Upper lobe of left lung (tissue), 6 donors: ENCODE measurements around the gene DSCAM. TPM values are rescaled to one million over a fixed set of nuclear protein-coding genes. Genes with fewer than 3 reads are reported as not detected.

ENCODE experiments used
- ATAC-seq, 2 donors: fragments of 200-7000 bp; cut with Tn5 transposase; one replicate each; pipeline ENCODE4 v1.9.1; 2022; ENCODE audit warnings: mild to moderate bottlenecking in 2 of 2, moderate library complexity in 2 of 2; ENCODE audit not compliant: low FRiP score in 2 of 2
- DNase-seq, 2 donors: peaks; one replicate each; pipeline ENCODE4 v3.0.0-alpha.2; 2019 to 2020
- H3K27ac ChIP-seq, 4 donors: fragments of 200-600 bp; sonication (generic); one replicate each; pipeline ENCODE4 v1.5.1; 2016 to 2019
- H3K27me3 ChIP-seq, 4 donors: fragments of 200-600 bp; sonication (generic); one replicate each; pipeline ENCODE4 v1.5.1; 2017 to 2019
- H3K36me3 ChIP-seq, 4 donors: fragments of 200-600 bp; sonication (generic); one replicate each; pipeline ENCODE4 v1.5.1; 2016 to 2019
- H3K4me1 ChIP-seq, 4 donors: fragments of 200-600 bp; sonication (generic); one replicate each; pipeline ENCODE4 v1.5.1; 2018 to 2019
- H3K4me3 ChIP-seq, 4 donors: fragments of 200-600 bp; sonication (generic); one replicate each; pipeline ENCODE4 v1.5.1; 2017 to 2019; ENCODE audit warnings: mild to moderate bottlenecking in 2 of 4, moderate library complexity in 1 of 4
- H3K9me3 ChIP-seq, 4 donors: fragments of 200-600 bp; sonication (generic); one replicate each; pipeline ENCODE4 v1.5.1; 2018 to 2019
- EP300 ChIP-seq, 4 donors: sonication (generic); formaldehyde crosslinking; IDR thresholded peaks; one replicate each; pipeline ENCODE4 v1.5.1; 2017; ENCODE audit warnings: antibody characterized with exemption in 4 of 4, control low read depth in 2 of 4
- POLR2A ChIP-seq, 4 donors: fragments of 450-650 bp; IDR thresholded peaks; one replicate each; pipeline ENCODE4 v1.5.1; 2016 to 2017; ENCODE audit warnings: antibody characterized with exemption in 4 of 4, mild to moderate bottlenecking in 2 of 4
- POLR2AphosphoS5 ChIP-seq, 2 donors: sonication (generic); formaldehyde crosslinking; IDR thresholded peaks; one replicate each; pipeline ENCODE4 v1.5.1; 2017; ENCODE audit warnings: antibody characterized with exemption in 2 of 2
- WGBS, 2 donors: methylation state at CpG; one replicate each; pipeline ENCODE4 v1.1.5; 2017 to 2018; 5-methylcytosine and 5-hydroxymethylcytosine counted together
- total RNA-seq, 6 donors: library from RNA; depleted of rRNA in 4 of 6; stranded (reverse); fragments of >200 nt in 4 of 6; gene quantifications; one replicate each; pipeline versions ENCODE4 v1.1.0 to v1.2.1, GENCODE V29; 2016 to 2021
- TF ChIP-seq, protein P1 (sequence below), 6 experiments: fragments of 450-650 bp in 4 of 6; fragments of 200-600 bp in 2 of 6; sonication (generic) in 2 of 6; IDR thresholded peaks; one replicate each; pipeline ENCODE4 v1.5.1; 2016 to 2019; ENCODE audit warnings: antibody characterized with exemption in 6 of 6
- donor health status: DM: no; HTN: no; CAD: no; lungs with moderate emphysema.
- donor health status: DM: no; HTN: yes; CAD: no; lungs with severe emphysema.

DSCAM gene
- total RNA-seq, 6 donors from 2014 or later, result under 0.01 to 0.61 (median 0.26) TPM; not detected in 1

DNA sequence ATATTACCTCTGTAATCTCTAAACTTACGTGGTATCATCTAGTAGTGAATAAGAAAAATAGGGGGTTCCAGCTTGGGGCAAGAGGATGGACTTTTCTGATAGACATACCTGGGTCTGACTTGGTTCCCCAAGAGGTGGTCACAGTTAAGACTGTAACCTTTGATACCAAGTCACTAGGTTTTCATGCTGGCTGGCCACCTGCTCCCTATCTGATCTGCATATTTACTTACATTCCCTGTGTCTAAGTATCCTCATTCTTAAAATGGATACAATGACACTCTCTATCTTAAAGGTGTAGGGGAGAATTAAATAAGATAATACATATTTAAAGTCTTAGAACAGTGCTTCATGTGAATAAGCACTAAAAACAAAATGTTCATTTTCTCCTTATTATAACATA lies 312.1 kb downstream of the DSCAM start:
- no peaks in the 10 kb centered on the region for H3K27me3 ChIP-seq
- ATAC-seq (no peak), DNase-seq (no peak)
- no peak overlapping the region for H3K27ac ChIP-seq
- no peak overlapping the region for H3K4me3 ChIP-seq
- no peaks in the 10 kb centered on the region for H3K4me1 ChIP-seq
- H3K36me3 ChIP-seq, result no peaks in the 10 kb centered on the region
- H3K9me3 ChIP-seq, result no peaks in the 10 kb centered on the region
- 87 to 91% methylated on average over 1 of the region's 1 CpG for WGBS, 2 donors
- no peak for TF ChIP-seq POLR2AphosphoS5 (IDR thresholded peaks at IDR 0.05)
- TF ChIP-seq, protein P1, sequence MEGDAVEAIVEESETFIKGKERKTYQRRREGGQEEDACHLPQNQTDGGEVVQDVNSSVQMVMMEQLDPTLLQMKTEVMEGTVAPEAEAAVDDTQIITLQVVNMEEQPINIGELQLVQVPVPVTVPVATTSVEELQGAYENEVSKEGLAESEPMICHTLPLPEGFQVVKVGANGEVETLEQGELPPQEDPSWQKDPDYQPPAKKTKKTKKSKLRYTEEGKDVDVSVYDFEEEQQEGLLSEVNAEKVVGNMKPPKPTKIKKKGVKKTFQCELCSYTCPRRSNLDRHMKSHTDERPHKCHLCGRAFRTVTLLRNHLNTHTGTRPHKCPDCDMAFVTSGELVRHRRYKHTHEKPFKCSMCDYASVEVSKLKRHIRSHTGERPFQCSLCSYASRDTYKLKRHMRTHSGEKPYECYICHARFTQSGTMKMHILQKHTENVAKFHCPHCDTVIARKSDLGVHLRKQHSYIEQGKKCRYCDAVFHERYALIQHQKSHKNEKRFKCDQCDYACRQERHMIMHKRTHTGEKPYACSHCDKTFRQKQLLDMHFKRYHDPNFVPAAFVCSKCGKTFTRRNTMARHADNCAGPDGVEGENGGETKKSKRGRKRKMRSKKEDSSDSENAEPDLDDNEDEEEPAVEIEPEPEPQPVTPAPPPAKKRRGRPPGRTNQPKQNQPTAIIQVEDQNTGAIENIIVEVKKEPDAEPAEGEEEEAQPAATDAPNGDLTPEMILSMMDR (IDR thresholded peaks at IDR 0.05), result no peak
- no peak for TF ChIP-seq EP300 (IDR thresholded peaks at IDR 0.05)

DNA sequence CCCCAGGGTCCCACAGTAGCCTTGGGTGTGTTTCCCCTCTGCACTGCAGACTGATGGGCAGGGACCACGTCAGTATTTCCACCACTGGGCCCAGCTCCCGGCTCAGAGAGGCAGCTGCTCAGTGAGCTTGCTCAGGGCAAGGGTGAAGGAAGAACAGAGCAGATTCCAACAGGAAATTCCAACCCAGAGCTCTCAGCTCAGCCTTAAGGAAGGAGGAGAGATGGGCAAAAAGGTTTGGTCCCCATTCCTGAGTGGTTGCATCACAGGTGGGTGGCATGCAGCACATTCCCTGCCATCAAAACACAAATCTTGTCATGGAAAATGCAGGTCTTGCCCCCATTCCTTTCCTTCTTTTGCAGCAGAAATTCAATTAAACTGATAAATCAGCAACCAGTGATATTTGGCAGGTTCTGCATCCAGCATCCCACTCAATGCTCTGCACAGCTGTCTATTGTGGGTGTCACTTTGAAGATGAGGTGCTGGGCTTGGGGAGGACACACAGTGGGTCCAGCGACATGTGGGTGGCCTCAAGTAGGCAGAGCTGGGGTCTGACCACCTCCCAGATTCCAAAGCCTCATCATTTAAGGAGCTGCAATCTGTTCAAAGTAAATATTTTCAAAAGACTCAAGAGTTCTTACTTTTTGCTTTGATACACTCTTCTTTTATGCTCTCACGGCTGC lies 315.4 kb downstream of the DSCAM start:
- ATAC-seq (no peak), DNase-seq (no peak)
- TF ChIP-seq, protein P1 (IDR thresholded peaks at IDR 0.05), result no peak
- TF ChIP-seq EP300 (IDR thresholded peaks at IDR 0.05) (no peak), POLR2AphosphoS5 (IDR thresholded peaks at IDR 0.05) (no peak), POLR2A (IDR thresholded peaks at IDR 0.05) (no peak)
- Histone ChIP-seq H3K27me3 (no peaks in the 10 kb centered on the region), H3K9me3 (peaks cover 0 to 14% (median 12%) of the 10 kb centered on the region in 4 donors), H3K4me3 (no peak overlapping the region), H3K27ac (no peak overlapping the region), H3K36me3 (no peaks in the 10 kb centered on the region), H3K4me1 (no peaks in the 10 kb centered on the region)
- 44 to 51% methylated on average over 4 of the region's 4 CpGs for WGBS, 2 donors

DNA sequence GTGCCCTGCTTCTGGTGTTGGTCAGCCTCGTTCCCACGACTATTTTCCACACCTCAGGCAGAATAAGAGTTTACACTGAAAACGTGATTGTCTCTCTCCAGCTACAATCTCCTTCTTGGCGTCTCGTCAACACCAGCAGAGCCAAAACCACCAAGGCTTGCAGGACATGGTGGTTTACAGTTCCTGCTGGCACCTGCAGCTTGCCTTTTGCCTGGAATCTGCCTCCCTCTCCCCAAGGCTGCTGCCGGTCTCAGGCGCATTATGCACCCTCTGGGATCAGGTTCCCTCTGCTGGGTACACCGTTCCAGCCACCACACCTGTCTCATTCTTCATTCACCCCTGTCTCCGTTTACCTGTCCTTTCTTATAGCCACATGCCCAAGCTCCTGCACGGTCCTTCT lies 315.9 kb downstream of the DSCAM start:
- ATAC-seq, result no peak
- Histone ChIP-seq H3K36me3 (no peaks in the 10 kb centered on the region), H3K27me3 (no peaks in the 10 kb centered on the region), H3K4me1 (no peaks in the 10 kb centered on the region), H3K4me3 (no peak overlapping the region), H3K9me3 (peaks cover 0 to 14% (median 12%) of the 10 kb centered on the region in 4 donors), H3K27ac (no peak overlapping the region)
- TF ChIP-seq POLR2A (IDR thresholded peaks at IDR 0.05), result no peak
- no peak for TF ChIP-seq EP300 (IDR thresholded peaks at IDR 0.05)
- TF ChIP-seq POLR2AphosphoS5 (IDR thresholded peaks at IDR 0.05), result no peak
- TF ChIP-seq, protein P1 (IDR thresholded peaks at IDR 0.05), result no peak
- WGBS, 2 donors, result 87 to 89% methylated on average over 10 of the region's 10 CpGs
- no peak for DNase-seq

DNA sequence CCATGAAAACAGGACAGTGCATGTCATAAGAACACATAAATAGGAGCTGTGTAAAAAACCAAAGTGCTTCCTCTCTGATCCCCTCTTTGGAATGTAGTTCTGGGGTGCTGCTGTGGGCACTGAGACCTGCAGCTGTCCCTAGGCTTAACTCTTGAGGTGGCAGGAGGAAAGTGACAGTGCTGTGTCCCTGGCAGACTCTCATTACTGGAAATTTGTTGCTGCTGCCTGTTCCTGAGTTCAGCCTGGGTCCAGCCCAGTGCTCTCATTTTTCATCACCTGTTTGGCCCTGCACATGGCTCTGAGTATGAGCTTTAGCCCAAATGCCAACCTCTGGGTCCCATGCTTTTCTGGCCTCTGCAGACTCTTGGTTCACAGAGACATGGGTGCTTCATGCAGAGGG lies 329.3 kb downstream of the DSCAM start:
- DNase-seq, result no peak
- no peak for TF ChIP-seq POLR2AphosphoS5 (IDR thresholded peaks at IDR 0.05)
- no peak for TF ChIP-seq POLR2A (IDR thresholded peaks at IDR 0.05)
- TF ChIP-seq, protein P1 (IDR thresholded peaks at IDR 0.05), result no peak
- no peak for TF ChIP-seq EP300 (IDR thresholded peaks at IDR 0.05)
- ATAC-seq, result no peak

DNA sequence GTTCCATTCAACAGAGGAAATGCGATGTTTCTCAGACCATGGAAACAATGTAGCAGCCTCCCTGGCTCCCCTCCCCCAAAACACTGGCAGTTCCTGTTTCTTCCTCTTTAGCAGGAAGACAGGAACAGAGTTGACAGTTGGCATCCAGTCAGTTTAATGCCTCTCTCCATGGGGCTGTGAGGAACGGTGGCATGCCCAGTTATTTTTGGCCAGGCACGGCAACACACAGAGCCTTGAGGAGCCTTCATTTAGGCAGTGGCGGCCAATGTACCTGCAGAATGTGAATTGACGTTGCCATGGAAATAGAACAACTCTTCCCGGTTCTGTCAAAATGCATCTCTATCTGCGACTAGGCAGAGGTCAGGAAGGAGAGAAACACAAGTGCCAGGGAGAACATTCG lies 330.6 kb downstream of the DSCAM start:
- no peak overlapping the region for H3K4me3 ChIP-seq
- peaks cover 0 to 6% (median 2%) of the 10 kb centered on the region in 4 donors for H3K4me1 ChIP-seq
- H3K27me3 ChIP-seq, result no peaks in the 10 kb centered on the region
- no peaks in the 10 kb centered on the region for H3K36me3 ChIP-seq
- H3K9me3 ChIP-seq, result no peaks in the 10 kb centered on the region
- WGBS, 2 donors, result 17 to 19% methylated on average over 8 of the region's 8 CpGs
- ATAC-seq (no peak), DNase-seq (no peak)
- TF ChIP-seq, protein P1 (IDR thresholded peaks at IDR 0.05), result no peak
- no peak overlapping the region for H3K27ac ChIP-seq

More for the DNA sequence above, 329.3 kb downstream of the DSCAM start:
- H3K27me3 ChIP-seq, result no peaks in the 10 kb centered on the region
- H3K27ac ChIP-seq, result no peak overlapping the region
- H3K36me3 ChIP-seq, result no peaks in the 10 kb centered on the region
- peaks cover 0 to 6% (median 2%) of the 10 kb centered on the region in 4 donors for H3K4me1 ChIP-seq
- H3K4me3 ChIP-seq, result no peak overlapping the region
- H3K9me3 ChIP-seq, result no peaks in the 10 kb centered on the region
